Measurements from ENCODE around the gene PITX3.

GRCh38 chr10:102196893-102197292 is 44.4 kb downstream of the PITX3 start:
- TF ChIP-seq CTCF (IDR thresholded peaks at IDR 0.05; ENCODE audit: low read depth, low read length, missing input control): no peak
- no peak for TF ChIP-seq JUND (IDR thresholded peaks at IDR 0.05)
- no peak for TF ChIP-seq MAX (IDR thresholded peaks at IDR 0.05)
- TF ChIP-seq YY1 (IDR thresholded peaks at IDR 0.05): no peak
- TF ChIP-seq RAD21 (IDR thresholded peaks at IDR 0.05): no peak
- TF ChIP-seq TAF1 (conservative IDR thresholded peaks at IDR 0.05): no peak

Measured in liver (tissue), 3 donors.